K562 (cell line): ENCODE results near the gene TNPO3. TPM values are rescaled to one million over a fixed set of nuclear protein-coding genes. Genes with fewer than 3 reads are reported as not detected.
A peak's percentile ranks its signal among the peaks of the same experiment; 100 is the strongest.

Experiments
- ATAC-seq: fragments of 200-7000 bp; cut with Tn5 transposase; 3 replicates; pipeline ENCODE4 v1.9.1; 2020; ENCODE audit warnings: moderate library complexity
- BruUV-seq: library from RNA; stranded (reverse); fragments of 400-500 nt; replicated peaks from 2 replicates; lab custom pipeline; 2021; lab: Mats Ljungman, UMichigan
- CTCF ChIA-PET: fragments of 300-600 bp; formaldehyde crosslinking; extraction: SDS; loops from one replicate; lab custom pipeline; 2021; ENCODE audit warnings: low intra/inter-chr PET ratio; lab: Yijun Ruan, JAX
- POLR2A ChIA-PET: fragments of 300-600, 350-650 bp; sonication (Branson Sonifier 250); formaldehyde crosslinking; extraction: SDS; loops from one replicate; lab custom pipeline; 2021; ENCODE audit warnings: antibody characterized with exemption, inconsistent platforms; lab: Yijun Ruan, JAX
- DNase-seq, 4 experiments: peaks; one replicate each; pipeline versions ENCODE4 v3.0.0 to v3.0.0-alpha.2; 2011 to 2018; ENCODE audit warnings: low spot score in 3 of 4, mixed read lengths in 3 of 4; ENCODE audit errors: extremely low read depth in 1 of 4
- FAIRE-seq: peaks from 2 replicates; lab custom pipeline; 2011; peaks lifted over from hg19 to GRCh38; lab: Jason Lieb, UNC
- H2AFZ ChIP-seq: 2 replicates; pipeline ENCODE4 v1.6.0; 2011; ENCODE audit warnings: low read depth, low read length, control low read depth, inconsistent platforms
- H3K27ac ChIP-seq: fragments of 200-600 bp; 3 replicates; pipeline ENCODE4 v1.8.0; 2011; ENCODE audit warnings: low read depth, mild to moderate bottlenecking, control low read depth, inconsistent platforms, low read length, moderate library complexity, mixed read lengths; ENCODE audit errors: extremely low read depth
- H3K27me3 ChIP-seq, 2 experiments: fragments of 300-600 bp in 1 of 2; 2 replicates in 1 of 2; 3 replicates in 1 of 2; pipeline versions ENCODE4 v1.6.0 to v1.8.0; 2011; ENCODE audit warnings: inconsistent platforms in 2 of 2, low read length in 2 of 2, mild to moderate bottlenecking in 1 of 2, mixed read lengths in 1 of 2, moderate library complexity in 1 of 2; ENCODE audit not compliant: control insufficient read depth in 2 of 2, insufficient read depth in 2 of 2
- H3K36me3 ChIP-seq: fragments of 300-600 bp; 3 replicates; pipeline ENCODE4 v1.8.0; 2011; ENCODE audit warnings: mild to moderate bottlenecking, low read length, inconsistent platforms; ENCODE audit not compliant: control insufficient read depth, insufficient read depth
- H3K4me1 ChIP-seq, 2 experiments: fragments of 200-600 bp in 1 of 2; replicated peaks in 1 of 2; 2 replicates in 1 of 2; 3 replicates in 1 of 2; pipeline versions ENCODE4 v1.5.1 to v1.8.0; 2011; ENCODE audit warnings: inconsistent platforms in 2 of 2, low read length in 2 of 2, mild to moderate bottlenecking in 1 of 2, mixed read lengths in 1 of 2, moderate library complexity in 1 of 2; ENCODE audit not compliant: control insufficient read depth in 2 of 2, insufficient read depth in 2 of 2
- H3K4me2 ChIP-seq: 2 replicates; pipeline ENCODE4 v1.6.1; 2011; ENCODE audit warnings: low read length, control low read depth, inconsistent platforms, mixed read lengths; ENCODE audit not compliant: insufficient read depth
- H3K4me3 ChIP-seq: fragments of 200-600 bp; sonication (generic), shearing (Covaris generic); 2 replicates; pipeline ENCODE4 v1.5.1; 2016; ENCODE audit warnings: control low read depth, inconsistent platforms
- H3K79me2 ChIP-seq: fragments of 200-600 bp; 3 replicates; pipeline ENCODE4 v1.8.0; 2011; ENCODE audit warnings: low read length, inconsistent platforms; ENCODE audit not compliant: control insufficient read depth, insufficient read depth
- H3K9ac ChIP-seq, 2 experiments: 2 replicates each; pipeline versions ENCODE4 v1.6.0 to v1.6.1; 2011; ENCODE audit warnings: low read depth in 2 of 2, low read length in 2 of 2, control low read depth in 1 of 2, inconsistent platforms in 1 of 2, mild to moderate bottlenecking in 1 of 2, mixed read lengths in 1 of 2; ENCODE audit not compliant: insufficient read depth in 1 of 2
- H3K9me1 ChIP-seq: one replicate; pipeline ENCODE4 v1.6.0; 2011; ENCODE audit warnings: inconsistent platforms, mild to moderate bottlenecking, low read length, moderate library complexity; ENCODE audit not compliant: control insufficient read depth, insufficient read depth
- H3K9me3 ChIP-seq: replicated peaks from 2 replicates; pipeline ENCODE4 v1.5.1; 2011; ENCODE audit warnings: low read depth, low read length, inconsistent platforms; ENCODE audit not compliant: control insufficient read depth, insufficient read depth
- H4K20me1 ChIP-seq: replicated peaks from 2 replicates; pipeline ENCODE4 v1.6.1; 2011; ENCODE audit warnings: low read length, inconsistent platforms, mixed read lengths; ENCODE audit not compliant: control insufficient read depth, insufficient read depth
- KDM4B ChIP-seq, 2 experiments: fragments of 450-650 bp in 1 of 2; sonication (generic) in 1 of 2; IDR thresholded peaks; 2 replicates each; pipeline ENCODE4 v1.6.1; 2016 to 2017; ENCODE audit warnings: borderline replicate concordance in 2 of 2, antibody characterized with exemption in 1 of 2, low read depth in 1 of 2, mild to moderate bottlenecking in 1 of 2
- KDM5B ChIP-seq: fragments of 200-600 bp; sonication (generic); IDR thresholded peaks from 2 replicates; pipeline ENCODE4 v1.6.1; 2012; ENCODE audit warnings: low read depth, mild to moderate bottlenecking, moderate library complexity, low read length, control low read depth, inconsistent platforms; ENCODE audit not compliant: insufficient replicate concordance
- MXD1 ChIP-seq: fragments of 250-450 bp; sonication (Bioruptor Pico); IDR thresholded peaks from 2 replicates; pipeline ENCODE4 v1.8.0; 2021; ENCODE audit warnings: borderline replicate concordance, mild to moderate bottlenecking, moderate library complexity; ENCODE audit not compliant: poor library complexity, severe bottlenecking
- RNF219 ChIP-seq: fragments of 250-450 bp; sonication (Bioruptor Pico); IDR thresholded peaks from 2 replicates; pipeline ENCODE4 v1.5.0; 2022; ENCODE audit warnings: mild to moderate bottlenecking
- SNAPC5 ChIP-seq: fragments of 250-450 bp; sonication (Bioruptor Pico); IDR thresholded peaks from 2 replicates; pipeline ENCODE4 v1.8.0; 2021; ENCODE audit warnings: moderate library complexity, mild to moderate bottlenecking, inconsistent platforms
- ZC3H11A ChIP-seq: IDR thresholded peaks from 2 replicates; pipeline ENCODE4 v1.6.1; 2012; ENCODE audit warnings: low read depth, low read length, improper control_type of control experiment
- ZKSCAN1 ChIP-seq: fragments of 150-350 bp; IDR thresholded peaks from 2 replicates; pipeline ENCODE4 v1.6.1; 2016; ENCODE audit warnings: low read depth, low read length
- WGBS: fragments of 100-300 bp; shearing (Covaris generic); methylation state at CpG from one replicate; pipeline ENCODE4 v1.1.6; 2016; ENCODE audit warnings: low coverage, mixed read lengths; ENCODE audit not compliant: insufficient coverage; ENCODE audit errors: missing lambda C conversion rate; 5-methylcytosine and 5-hydroxymethylcytosine counted together
- in situ Hi-C: fragments of 300-500 bp; cut with MboI; formaldehyde crosslinking; loops from 4 replicates; pipeline ENCODE4 v1.15.0; 2018; ENCODE audit warnings: inconsistent platforms, mixed read lengths
- intact Hi-C: fragments of 100-400 bp; cut with micrococcal nuclease; formaldehyde crosslinking; loops from 2 replicates; pipeline ENCODE4 v1.14.2; 2022
- polyA plus RNA-seq, 8 experiments: library from polyadenylated mRNA; depleted of rRNA in 4 of 8; stranded (reverse) in 5 of 8; unstranded in 3 of 8; fragments of >200 nt; fragmentation: Nextera tagmentation in 2 of 8; fragmentation: Illumina TruSeq in 1 of 8; extraction: Ambion mirVana in 2 of 8; extraction: Trizol in 1 of 8; gene quantifications; 2 replicates each; pipeline versions ENCODE4 v1.2.1 to v1.2.3, GENCODE V29; 2011 to 2014; ENCODE audit warnings: inconsistent platforms in 1 of 8, missing spikeins in 1 of 8
- total RNA-seq, 7 experiments: library from RNA; depleted of rRNA in 6 of 7; stranded (reverse); fragments of >200 nt in 6 of 7; fragmentation: Illumina TruSeq in 2 of 7; extraction: Trizol in 2 of 7; gene quantifications; 2 replicates each; pipeline versions ENCODE4 v1.2.1 to v1.2.3, GENCODE V29; 2011 to 2021; ENCODE audit warnings: low replicate concordance in 1 of 7
- TF ChIP-seq, protein P1 (sequence below): fragments of 250-450 bp; sonication (Bioruptor Pico); IDR thresholded peaks from 2 replicates; pipeline ENCODE4 v1.5.0; 2021

Gene TNPO3
- total and polyA plus RNA-seq, 9 of the 15 experiments (the other 6 are each of a cell fraction or from before 2014, with no cell fraction given), result 35.8 to 125 (median 110) TPM

- no peak for TF ChIP-seq RNF219 (CRISPR knock-in tag)
- no peak for TF ChIP-seq ZC3H11A
- no peak for TF ChIP-seq KDM5B
- no peak for TF ChIP-seq SNAPC5 (CRISPR knock-in tag)
- TF ChIP-seq, protein P1, sequence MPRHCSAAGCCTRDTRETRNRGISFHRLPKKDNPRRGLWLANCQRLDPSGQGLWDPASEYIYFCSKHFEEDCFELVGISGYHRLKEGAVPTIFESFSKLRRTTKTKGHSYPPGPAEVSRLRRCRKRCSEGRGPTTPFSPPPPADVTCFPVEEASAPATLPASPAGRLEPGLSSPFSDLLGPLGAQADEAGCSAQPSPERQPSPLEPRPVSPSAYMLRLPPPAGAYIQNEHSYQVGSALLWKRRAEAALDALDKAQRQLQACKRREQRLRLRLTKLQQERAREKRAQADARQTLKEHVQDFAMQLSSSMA (CRISPR knock-in tag), result no peak
These were observed 135.7 kb downstream of the TNPO3 start (continued) for GRCh38 chr7:128919241-128919640.

DNA sequence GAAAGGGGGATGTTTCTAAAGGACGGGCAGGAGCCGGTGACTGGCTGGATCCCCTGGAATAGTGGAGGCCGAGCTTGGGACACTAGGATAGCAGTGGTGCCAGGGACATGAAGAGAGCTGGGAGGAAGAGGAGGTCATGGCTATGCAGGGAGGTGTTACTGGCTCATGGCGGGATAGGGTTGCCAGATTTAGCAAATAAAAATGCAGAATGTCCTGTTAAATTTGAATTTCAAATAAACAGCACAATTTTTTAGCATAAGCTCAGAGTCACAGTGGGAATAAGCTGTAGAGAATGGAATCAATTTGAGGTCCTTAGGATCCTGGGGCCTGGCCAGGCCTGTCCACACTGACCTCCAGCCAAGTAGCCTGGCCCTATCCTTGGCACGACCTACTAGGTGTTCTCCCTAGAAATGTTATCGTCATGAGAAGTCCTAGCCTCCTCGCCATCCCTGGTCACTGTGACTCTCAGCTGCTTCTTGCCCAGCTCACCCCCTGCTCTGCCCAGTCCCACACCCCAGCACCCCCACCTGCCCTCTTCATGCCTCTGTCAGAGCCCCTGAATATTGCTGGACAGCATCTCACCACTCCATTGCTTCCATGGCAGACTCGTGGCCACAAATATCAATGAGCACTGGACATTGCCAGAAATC lies 136.8 kb downstream of the TNPO3 start:
- H3K4me1 ChIP-seq, result peaks cover 0 to 17% of the 10 kb centered on the region in 2 experiments; a peak in 2 of 5 replicates
- H3K27me3 ChIP-seq, result peaks cover 74 to 84% of the 10 kb centered on the region in 2 experiments
- no peak overlapping the region for H2AFZ ChIP-seq
- no peak overlapping the region for H3K4me3 ChIP-seq
- H3K79me2 ChIP-seq, result no peaks in the 10 kb centered on the region
- ChIA-PET CTCF (no interaction called here), POLR2A (no interaction called here)
- H3K4me2 ChIP-seq, result no peak overlapping the region
- ATAC-seq, result no peak
- in situ Hi-C loops (no loop called here), intact Hi-C loops (no loop called here)
- no peaks in the 10 kb centered on the region; the same call in 1 of the 2 replicates for H3K9me3 ChIP-seq
- BruUV-seq, result no TSS peak
- no peaks in the 10 kb centered on the region for H3K9me1 ChIP-seq
- no peak overlapping the region for H3K27ac ChIP-seq
- H3K9ac ChIP-seq, result no peak overlapping the region
- no peaks in the 10 kb centered on the region for H4K20me1 ChIP-seq
- no peaks in the 10 kb centered on the region for H3K36me3 ChIP-seq
- no peak for TF ChIP-seq MXD1
- 0 out of 2 replicates have a peak, but pooled peaks have one; percentile 32 for TF ChIP-seq ZKSCAN1
- TF ChIP-seq KDM4B (IDR thresholded peaks at IDR 0.05; ENCODE audit: borderline replicate concordance in 2 of 2, low read depth in 1 of 2), result no peak
- no peak for DNase-seq
- FAIRE-seq, result no peak
- under 1% methylated on average over 8 of the region's 8 CpGs for WGBS
